Activated CD8-positive, alpha-beta memory T cell treated with anti-CD3 and anti-CD28 coated beads for 4 hours (primary cell): ENCODE measurements around the gene CMIP.

ENCODE experiments used
- DNase-seq, 2 donors: peaks; one replicate each; pipeline ENCODE4 v3.0.0-alpha.2; 2020; ENCODE audit warnings: low read depth in 2 of 2

The CMIP gene

DNA sequence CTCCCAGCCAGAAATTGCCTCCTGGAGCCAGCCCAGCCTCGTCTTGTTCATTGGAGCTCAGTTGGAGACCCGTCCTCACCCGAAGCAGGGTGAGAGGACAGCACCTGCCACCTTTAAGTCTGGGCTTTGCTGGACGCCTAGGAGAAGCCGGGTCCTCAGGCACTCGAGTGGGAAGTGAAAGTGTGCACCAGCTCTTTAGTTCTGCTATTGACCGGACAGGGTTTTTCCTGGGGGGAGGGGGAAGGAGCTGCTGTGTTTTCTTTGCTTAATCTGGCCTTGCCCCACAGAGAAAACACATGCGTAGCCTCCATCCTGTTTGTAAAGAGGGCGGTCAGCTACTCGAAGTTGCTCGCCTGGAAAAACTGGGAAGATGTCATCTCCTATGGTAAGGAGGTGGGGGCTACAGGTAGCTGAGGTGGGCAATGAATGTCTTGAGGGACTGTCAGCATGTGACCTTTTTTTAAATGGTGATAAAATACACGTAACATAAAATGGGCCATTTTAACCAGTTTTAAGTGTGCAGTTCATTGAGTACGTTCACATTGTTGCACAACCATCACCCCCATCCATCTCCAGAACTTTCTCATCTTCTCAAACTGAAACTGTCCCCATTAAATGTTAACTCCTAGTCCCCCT lies 34.4 kb downstream of the CMIP start:
- DNase-seq, result no peak

DNA sequence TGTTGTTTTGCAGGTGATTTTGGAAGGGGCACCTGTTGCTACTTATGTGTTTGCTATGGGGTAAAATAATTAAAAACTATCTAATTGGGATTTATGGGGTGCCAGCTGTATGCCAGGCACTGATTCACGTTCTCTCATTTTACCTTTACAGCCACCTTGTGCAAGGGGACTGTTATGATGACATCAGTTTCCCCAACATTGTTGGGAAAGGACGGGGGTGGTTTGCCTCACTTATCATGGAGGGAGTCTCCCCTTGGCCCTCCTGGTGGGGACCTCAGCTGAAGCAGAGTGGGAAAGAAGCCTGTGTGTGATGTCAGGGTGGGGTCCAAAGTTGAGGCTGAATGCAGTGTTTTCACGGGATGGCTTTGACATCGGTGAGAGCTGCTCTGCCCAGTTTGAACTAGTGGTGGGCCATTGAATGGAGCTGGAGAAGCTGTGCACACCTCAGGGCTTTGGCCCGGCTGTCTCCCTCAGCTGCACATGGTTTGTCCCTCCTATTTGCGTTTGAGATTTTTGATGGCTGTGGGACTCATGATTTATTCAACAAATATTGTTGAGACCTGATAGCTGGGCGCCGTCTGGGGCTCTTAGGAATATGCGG lies 36.1 kb downstream of the CMIP start:
- DNase-seq, result no peak

DNA sequence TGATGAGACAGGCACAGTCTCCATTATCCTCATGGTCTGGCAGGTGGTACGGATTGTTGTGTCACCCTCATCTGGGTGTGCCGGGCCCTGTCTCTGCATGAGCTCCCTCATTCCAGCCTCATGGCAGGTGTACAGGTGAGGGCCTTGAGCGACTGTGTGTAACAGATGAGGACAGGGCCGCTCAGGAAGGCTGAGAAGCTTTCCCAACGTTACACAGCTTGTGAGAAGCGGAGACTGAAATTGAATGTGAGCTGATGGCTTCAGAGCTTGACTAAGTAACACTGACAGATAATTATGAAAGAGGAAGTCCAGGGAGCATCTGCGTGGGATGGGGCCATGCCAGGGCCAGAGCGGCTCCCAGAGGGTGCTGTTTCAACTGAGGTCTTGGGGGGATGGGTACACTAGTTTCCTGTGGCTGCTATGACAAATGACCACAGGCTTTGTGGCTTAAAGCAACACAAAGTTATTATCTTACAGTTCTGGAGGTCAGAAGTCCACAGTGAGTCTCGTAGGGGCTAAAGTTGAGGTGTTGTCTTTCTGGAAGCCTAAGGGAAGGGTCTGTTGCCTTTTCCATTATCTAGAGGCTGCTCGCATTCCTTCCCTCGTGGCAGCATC lies 36.7 kb downstream of the CMIP start:
- no peak for DNase-seq

DNA sequence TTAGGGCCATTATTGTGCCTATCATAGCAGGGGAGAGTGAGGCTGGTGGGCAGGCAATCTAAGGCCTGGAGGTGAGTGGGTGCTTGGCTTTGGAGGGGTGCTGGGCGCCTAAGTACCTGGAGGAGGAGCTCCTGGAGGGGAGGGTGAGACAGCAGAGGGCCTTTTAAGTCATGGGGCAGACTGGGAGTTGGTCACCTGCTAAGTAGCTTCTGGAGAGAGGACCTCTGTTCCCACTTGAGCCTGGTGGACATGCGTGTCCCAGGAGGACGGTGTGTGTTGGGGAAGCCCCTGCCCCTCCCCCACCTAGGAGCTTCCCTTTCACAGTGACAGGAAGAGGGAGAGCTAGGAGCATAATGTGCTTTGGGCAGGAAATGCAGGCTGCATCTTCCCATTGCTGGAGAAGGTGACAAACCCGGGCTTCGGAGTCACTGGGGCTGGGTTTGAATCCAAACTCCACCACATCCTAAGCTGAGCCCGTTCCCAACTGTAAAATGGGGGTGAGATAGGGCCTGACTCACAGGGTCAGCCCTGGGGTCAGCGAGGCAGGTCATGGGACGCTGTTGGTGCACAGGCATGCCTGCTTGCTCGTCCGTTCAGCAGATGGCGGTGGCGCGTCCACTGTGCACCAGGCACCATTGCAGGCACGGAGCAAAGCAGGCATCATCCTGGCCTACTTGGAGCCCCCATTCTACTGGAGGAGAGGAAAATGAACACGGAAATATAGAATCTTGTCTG lies 37.9 kb downstream of the CMIP start:
- DNase-seq, result no peak

DNA sequence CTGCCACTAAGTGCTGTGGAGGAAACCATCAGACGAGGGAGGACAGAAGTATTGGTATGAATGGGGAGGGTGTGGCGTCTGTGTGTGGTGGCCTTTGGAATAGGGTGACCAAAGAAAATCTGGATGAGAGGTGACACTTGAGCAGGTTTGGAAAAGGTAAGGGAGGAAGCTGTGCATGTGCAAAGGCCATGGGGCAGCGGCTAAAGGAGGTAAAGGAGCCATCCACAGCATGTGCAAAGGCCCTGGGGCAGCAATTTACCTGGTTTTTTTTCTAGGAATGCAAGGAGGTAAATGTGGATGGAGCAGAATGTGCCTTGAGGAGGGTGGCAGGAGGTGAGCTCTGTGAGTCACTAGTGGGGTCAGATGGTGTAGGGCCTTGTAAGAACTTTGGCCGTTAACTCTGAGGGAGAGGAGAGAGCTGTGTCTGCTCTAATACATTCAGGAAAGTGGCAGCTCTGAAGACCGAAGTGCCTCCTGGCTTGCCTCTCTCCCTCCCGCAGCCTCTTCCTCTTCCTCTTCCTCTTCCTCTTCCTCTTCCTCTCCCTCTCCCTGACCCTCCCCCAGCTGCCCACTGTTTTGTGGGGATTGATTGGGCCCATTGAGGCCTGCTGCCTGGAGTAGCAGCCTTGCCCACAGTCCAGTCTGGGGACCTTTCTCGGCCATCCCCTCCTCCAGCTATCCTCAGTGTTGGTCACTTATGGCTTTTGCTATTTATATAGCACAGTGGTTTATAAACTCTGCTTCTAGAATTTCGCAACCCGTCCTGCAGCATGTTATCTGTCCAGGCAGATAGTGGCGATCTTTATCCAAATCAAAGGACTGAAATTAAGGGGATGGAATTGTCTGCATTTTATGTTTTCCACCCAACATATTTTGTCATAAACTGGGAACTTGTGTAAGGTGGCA lies 38.7 kb downstream of the CMIP start:
- DNase-seq, result no peak

DNA sequence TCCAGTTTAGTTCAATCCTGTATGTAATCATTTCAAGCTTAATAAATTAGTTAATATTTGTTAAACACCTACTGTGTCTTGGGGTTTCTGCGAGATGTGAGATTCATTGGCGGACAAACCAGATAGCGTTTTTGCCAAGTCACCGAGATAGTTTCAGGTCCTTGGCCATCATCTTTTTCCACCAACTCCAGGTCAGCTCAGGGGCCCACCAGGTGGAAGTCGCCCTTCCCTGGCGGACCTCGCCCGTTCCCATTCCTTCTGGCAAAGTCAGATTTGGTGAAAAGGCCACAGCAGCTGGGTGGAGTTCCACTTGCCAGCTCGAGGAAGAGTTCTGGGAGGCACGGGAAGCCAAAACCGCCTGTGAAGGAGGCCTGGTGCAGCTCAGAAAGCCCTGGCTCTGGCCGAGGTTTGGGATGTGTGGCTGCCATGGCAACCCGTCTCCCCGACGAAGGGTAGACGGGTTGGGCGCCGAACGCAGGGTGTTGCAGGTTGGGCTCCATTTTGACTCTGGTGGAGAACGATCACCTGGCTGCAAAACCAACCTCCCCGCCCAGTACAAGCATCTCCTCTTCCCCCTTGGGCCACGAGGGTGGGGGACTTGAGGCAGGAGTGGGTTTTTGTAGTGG lies 39.5 kb downstream of the CMIP start:
- DNase-seq, result no peak

DNA sequence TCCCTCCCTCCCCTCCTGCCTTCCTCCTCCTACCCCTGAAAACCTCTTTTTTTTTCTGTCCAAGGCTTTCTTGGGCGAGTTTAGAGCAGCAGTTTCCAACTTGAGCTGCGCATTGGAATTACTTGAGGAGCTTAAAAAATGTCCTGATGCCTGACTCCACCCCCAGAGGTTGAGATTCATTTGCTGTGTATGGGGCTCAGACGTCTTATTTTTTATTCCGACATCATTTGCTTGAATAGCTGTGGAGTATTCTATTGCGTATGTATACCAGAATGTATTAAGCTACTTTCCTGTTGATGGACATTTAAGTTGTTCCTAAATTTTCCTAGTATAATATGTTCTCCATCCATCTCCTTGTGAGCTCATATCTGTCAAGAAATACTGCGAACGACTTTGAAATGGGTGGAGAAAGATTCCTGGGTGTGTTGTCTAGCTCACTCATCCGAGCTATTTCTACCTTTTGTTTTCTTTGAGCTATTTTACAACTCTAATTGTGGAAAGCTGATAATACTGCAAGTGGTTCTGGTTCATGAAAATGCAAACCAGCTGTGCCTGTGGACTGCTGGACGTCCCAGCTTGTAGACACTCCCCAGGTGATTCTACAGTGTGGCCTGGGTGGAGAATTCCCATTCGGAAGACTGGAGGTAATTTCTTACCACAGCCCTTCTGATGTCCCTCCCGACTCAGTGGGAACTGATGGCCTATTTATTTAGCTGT lies 40.5 kb downstream of the CMIP start:
- no peak for DNase-seq

DNA sequence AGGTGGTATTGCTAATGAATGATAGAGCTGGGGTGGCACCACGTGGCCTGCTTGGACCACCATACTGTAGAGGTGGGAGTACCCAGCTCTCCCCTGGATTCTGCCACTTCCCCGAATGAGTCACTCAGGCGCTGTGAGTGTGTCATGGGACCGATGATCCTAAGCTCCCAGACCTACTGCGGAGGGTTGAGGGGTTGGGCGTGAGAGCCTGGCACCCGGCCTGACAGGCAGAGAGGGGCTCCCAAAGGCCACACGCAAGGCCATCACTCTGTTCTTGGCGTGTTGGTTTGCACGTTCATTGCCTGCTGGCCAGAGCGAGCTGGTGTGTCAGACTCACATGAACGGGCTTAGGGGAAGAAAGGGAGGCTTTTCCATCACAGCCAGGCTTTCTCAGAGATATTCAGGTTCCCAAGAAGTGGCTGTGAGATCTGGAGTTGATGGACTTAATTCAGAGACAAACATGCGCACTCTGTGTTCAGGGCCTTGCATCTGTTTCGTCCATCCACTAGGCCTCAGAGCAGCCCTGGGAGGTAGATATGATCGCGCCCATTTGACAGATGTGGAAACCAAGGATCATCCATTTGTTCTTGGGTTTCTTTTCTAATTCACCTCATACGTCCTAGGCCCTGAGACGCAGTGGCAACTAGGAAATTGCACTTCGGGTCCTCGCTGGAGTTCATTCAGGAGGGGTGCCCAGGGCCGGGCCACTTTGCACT lies 41.4 kb downstream of the CMIP start:
- no peak for DNase-seq

DNA sequence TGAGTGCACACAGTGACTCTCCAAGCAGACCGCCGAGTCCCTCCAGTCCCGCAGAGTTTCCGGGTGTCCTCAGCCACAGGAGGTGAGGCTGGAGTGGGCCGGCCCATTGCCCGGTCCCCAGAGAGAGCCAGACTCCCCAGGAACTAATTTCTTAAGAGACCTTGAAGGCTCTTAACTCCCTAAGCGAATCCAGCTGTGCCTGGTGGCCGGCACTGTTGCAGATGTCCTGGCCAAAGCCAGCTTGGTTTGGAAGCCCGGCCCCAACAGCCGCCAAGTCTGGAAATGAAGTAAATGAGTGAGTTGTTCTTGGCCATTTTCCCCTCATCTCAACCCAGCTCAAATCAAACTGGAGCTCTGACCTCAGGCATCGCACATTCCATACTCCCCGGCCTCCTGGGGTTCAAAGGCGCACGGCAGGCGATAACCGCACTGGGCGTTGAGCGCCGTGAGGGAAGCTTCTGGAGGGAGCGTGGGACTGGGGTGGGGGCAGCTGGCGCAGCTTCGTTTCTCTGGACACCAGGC lies 42.0 kb downstream of the CMIP start:
- DNase-seq, result no peak

DNA sequence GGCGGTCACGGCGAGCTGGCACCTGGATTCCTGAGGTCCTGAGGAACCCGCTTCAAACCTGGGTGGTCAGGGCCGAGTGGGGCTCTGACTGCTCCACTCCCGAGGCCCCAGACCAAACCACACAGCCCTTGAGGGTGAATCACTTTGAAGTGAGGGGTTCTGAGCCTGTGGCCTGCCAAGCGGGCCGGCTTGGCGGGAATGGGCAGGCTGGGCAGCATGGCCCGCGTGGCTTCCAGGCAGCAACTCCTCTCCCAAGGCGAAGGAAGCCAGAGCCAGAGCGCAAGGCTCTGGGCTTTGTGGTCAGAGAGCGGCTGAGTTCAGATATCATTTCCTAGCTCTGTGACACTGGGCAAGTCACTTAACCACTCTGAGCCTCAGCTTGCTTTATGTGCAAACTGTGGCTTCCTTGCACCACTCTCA lies 42.7 kb downstream of the CMIP start:
- no peak for DNase-seq

DNA sequence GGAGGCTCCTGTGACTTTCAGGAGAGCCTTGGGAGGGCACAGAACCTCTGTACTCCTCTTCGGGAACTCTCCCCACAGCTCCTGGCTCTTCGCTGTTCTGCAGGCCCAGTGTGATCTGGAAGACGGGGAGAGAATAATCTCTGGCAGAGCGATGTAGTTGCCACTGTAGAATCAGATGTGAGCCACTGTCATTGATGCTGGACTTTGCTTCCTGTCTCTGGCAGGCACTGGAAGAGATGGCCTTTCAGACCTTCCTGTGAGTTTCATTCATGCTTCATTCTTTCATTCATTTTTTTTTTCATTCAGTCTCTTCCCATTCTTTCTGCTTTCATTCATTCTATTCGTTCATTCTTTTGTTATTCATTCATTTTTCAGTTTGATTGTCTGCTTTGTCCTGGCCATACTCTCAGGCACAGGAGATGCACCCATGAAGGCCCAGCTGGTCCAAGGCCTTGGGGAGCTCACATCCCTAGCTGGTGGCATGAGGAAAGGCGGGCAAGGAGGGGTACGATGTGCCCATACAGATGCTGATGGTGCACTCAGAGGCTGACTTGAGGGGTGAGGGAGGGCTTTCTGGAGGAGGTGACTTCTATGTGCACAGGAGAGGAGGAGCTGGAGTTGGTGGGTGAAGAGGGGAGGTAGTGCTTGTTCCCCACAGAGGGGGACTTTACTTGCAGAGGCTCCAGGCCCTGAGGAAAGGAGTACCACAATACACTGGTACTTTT lies 44.2 kb downstream of the CMIP start:
- DNase-seq, result no peak

DNA sequence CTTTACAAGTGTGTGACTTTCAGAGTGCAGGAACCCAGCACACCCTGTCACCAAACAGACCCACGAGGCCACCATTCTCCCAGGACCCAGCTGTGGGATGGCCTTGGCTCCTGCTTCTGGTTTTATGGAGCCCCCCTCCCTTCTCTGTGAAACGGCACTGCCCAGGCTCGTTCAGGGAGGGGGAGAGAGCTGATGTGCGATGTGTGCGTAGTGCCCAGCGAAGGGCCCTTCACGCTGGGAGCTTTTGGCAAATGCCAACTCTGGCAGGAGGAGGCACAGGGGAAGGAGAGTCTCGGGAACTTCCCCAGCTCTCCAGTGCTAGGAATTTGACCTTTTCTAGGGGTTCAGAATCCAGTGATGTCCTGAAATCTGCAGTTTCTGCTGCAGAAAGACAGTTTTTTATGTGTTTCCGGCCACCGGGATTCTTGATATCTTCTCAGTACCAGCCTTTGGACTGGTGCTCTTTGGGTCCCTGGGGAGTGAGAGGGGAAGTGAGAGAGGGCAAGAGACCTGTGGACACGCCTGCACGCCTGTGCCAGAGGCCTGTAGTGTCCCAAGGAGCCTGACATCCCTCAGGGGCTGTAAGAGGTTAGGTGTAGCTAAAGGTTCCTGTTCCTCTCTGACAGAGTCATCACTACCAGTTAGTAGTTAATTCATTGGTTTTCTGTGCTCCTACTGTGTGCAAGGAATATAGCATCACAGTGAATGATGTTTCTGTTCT lies 45.1 kb downstream of the CMIP start:
- DNase-seq, result no peak

DNA sequence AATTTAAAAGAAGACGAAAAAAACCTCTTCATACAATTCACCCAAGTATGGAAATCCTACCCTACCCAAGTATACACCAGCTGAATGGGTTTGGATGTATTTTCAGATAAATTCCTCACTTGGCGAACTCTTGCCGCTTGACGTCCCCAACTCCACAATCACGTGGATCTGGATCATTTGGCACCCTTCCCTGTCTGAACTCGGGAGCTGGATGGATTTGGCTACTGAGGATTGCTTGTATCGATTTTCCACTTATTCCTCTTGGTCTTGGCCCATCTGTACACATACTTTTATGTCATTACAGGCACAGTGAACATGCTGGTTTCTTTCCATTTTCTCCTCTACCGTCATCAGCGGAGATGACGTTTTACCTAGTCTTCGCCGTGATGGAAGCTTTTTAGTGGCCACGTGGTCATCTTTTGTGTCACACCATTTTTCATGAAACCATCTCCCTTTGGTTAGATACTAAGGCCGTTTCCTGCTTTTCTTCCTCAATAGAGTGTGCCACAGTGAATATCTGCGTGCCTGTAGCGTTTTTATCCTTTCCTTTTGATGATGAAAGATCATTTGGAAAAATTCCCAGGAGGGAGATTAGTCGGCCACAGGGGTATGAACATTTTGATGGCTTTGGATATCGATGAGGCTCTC lies 47.1 kb downstream of the CMIP start:
- DNase-seq, result no peak

DNA sequence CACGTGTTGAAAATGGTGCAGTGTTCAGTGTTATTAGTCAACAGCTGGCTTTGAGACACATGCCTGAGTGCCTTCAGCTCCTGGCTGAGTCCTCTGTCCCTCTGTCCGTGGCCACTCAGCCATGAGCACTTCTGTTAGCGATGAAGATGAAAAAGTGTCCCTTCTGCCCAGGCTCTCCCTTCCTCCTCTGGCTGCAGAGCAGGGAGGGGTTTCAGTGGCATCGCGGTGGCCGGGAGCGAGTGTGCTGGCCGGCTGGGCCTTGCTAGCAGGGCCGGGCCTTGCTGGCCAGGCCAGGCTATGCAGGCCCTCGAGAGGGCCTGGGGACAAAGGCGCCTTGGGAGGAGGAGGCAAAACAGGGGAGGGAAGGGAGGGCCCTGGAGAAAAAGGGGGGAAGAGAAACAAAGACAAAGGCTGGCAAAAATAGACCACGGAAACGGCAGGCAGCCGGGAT lies 47.7 kb downstream of the CMIP start:
- no peak for DNase-seq

DNA sequence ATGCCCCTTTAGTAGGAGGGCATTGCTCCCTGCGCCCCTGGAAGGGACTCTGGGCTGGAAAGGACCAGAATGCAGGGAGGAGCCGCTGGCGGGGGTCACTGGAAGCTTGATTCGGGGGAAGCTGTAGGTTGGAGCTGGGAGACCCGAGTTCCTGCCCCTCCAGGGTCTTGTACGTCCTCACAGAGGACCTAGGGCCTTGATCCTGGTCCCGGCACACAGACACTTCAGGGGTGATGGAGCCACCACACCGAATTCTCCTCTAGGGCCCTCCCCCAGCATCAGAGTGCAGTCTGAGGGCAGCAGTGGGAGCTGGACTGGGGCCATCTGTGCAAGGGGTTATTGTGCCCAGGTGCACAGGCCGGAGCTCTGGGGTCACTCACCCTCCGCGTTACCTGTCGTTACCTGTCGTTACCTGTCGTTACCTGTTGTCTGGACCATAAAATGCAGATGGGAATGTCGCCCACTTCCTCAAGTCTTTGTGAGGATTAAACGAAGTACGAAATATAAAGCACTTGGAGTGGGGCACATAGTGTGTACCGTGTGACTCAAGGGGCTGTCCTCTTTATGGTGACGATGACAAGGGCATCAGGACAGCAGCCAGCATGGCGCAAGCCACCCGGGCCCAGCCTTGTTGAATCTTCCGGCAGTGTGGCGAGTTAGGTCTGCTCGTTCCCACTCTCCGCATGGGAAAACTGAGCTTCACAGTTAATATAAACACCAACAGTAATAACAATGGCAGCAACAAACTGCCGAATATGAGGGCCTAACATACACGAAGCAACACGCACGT lies 48.6 kb downstream of the CMIP start:
- no peak for DNase-seq

DNA sequence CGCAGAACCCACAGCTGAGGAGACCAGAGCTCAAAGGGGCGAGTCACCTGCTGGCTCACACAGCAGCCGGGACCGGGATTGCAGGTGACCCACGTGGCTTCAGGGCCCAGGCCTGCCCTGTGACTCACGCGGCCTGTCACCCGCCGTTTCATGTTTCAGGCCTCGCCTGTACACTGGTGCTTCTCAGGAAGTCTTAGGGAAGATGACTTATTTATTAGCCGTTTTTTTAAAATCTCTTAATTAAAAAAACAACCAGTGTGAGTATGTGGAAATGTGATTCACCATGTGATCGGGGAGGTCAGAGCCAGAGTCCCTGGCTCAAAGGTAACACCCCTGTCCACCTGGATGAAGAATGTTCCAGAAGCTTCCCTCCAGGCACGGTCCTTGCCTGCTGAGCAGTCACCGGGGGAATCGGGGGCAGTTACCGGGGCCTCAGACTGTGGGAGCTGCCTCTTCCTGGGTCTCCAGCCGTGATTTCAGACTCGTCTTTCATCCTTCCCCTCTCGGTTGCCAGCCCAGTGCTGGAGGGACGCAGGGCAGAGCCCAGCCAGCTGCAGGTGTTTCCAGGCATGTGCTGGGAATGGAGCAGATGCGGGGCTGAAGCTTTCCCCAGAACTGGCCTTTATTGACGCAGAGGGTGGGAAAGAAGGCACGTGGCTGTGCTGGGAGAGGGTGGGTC lies 49.3 kb downstream of the CMIP start:
- DNase-seq, result no peak
